Measurements from ENCODE around the gene PCDHA11.
"Not testable (repeated sequence)": the region's sequence is repeated elsewhere in the genome, so short reads cannot be mapped to it uniquely, and the experiment has no call there.

PCDHA11 gene

DNA sequence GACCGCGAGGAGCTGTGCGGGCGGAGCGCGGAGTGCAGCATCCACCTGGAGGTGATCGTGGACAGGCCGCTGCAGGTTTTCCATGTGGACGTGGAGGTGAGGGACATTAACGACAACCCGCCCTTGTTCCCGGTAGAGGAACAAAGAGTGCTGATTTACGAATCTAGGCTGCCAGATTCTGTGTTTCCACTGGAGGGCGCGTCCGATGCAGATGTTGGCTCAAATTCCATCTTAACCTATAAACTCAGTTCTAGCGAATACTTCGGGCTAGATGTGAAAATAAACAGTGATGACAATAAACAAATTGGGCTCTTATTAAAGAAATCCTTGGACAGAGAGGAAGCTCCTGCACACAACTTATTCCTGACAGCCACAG lies 40.4 kb upstream of the PCDHA11 start:
- FAIRE-seq = no peak
- no peak for DNase-seq (ENCODE audit: insufficient read length, low spot score)
- TF ChIP-seq, protein P1, sequence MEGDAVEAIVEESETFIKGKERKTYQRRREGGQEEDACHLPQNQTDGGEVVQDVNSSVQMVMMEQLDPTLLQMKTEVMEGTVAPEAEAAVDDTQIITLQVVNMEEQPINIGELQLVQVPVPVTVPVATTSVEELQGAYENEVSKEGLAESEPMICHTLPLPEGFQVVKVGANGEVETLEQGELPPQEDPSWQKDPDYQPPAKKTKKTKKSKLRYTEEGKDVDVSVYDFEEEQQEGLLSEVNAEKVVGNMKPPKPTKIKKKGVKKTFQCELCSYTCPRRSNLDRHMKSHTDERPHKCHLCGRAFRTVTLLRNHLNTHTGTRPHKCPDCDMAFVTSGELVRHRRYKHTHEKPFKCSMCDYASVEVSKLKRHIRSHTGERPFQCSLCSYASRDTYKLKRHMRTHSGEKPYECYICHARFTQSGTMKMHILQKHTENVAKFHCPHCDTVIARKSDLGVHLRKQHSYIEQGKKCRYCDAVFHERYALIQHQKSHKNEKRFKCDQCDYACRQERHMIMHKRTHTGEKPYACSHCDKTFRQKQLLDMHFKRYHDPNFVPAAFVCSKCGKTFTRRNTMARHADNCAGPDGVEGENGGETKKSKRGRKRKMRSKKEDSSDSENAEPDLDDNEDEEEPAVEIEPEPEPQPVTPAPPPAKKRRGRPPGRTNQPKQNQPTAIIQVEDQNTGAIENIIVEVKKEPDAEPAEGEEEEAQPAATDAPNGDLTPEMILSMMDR (IDR thresholded peaks at IDR 0.05; ENCODE audit: insufficient read depth, missing control alignments) = peak; percentile 45

DNA sequence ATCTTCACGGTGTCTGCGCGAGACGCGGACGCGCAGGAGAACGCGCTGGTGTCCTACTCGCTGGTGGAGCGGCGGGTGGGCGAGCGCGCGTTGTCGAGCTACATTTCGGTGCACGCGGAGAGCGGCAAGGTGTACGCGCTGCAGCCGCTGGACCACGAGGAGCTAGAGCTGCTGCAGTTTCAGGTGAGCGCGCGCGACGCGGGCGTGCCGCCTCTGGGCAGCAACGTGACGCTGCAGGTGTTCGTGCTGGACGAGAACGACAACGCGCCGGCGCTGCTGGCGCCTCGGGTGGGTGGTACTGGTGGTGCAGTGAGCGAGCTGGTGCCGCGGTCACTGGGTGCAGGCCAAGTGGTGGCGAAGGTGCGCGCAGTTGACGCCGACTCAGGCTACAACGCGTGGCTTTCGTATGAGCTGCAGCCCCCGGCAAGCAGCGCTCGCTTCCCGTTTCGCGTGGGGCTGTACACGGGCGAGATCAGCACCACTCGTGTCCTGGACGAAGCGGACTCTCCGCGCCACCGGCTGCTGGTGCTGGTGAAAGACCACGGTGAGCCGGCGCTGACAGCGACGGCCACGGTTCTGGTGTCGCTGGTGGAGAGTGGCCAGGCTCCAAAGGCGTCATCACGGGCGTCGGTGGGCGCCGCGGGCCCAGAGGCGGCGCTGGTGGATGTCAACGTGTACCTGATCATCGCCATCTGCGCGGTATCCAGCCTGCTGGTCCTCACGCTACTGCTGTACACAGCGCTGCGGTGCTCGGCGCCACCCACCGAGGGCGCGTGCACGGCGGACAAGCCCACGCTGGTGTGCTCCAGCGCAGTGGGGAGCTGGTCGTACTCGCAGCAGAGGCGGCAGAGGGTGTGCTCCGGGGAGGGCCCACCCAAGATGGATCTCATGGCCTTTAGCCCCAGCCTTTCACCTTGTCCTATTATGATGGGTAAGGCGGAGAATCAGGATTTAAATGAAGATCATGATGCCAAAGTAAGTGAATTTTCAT lies 39.0 kb upstream of the PCDHA11 start:
- not testable (repeated sequence) for DNase-seq (ENCODE audit: insufficient read length, low spot score); FAIRE-seq

DNA sequence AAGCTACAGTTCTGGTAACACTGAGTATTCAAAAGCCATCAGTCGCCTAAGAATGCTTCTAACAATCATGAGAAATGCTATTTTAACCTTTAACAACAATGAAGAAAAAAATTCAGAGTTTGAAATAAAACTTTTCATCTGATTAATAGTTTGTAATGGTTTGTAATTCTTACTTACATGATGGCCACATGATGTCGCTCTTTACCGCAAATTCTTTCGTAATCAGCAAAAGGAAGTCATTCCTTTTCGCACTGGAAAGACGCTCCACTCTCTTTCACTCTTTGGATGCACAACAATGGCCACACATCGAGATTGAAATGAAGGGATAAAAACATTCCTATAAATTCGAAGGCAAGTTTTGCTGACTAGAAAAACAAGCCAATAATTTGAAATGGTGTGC lies 34.8 kb upstream of the PCDHA11 start, which contains the start of gene PCDHA7:
PCDHA7 (plus strand) TSS at position 277 of the 400 bp plus-strand sequence; CDS start at position 392, 115 bp downstream.
- TF ChIP-seq, protein P1 (IDR thresholded peaks at IDR 0.05; ENCODE audit: insufficient read depth, missing control alignments) = no peak
- FAIRE-seq = no peak
- DNase-seq (ENCODE audit: insufficient read length, low spot score) = no peak

DNA sequence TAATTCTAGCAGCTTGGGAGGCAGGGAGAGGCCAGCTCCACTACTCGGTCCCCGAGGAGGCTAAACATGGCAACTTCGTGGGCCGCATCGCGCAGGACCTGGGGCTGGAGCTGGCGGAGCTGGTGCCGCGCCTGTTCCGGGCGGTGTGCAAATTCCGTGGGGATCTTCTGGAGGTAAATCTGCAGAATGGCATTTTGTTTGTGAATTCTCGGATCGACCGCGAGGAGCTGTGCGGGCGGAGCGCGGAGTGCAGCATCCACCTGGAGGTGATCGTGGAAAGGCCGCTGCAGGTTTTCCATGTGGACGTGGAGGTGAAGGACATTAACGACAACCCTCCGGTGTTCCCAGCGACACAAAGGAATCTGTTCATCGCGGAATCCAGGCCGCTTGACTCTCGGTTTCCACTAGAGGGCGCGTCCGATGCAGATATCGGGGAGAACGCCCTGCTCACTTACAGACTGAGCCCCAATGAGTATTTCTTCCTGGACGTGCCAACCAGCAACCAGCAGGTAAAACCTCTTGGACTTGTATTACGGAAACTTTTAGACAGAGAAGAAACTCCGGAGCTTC lies 34.2 kb upstream of the PCDHA11 start:
- FAIRE-seq = not testable (repeated sequence)

DNA sequence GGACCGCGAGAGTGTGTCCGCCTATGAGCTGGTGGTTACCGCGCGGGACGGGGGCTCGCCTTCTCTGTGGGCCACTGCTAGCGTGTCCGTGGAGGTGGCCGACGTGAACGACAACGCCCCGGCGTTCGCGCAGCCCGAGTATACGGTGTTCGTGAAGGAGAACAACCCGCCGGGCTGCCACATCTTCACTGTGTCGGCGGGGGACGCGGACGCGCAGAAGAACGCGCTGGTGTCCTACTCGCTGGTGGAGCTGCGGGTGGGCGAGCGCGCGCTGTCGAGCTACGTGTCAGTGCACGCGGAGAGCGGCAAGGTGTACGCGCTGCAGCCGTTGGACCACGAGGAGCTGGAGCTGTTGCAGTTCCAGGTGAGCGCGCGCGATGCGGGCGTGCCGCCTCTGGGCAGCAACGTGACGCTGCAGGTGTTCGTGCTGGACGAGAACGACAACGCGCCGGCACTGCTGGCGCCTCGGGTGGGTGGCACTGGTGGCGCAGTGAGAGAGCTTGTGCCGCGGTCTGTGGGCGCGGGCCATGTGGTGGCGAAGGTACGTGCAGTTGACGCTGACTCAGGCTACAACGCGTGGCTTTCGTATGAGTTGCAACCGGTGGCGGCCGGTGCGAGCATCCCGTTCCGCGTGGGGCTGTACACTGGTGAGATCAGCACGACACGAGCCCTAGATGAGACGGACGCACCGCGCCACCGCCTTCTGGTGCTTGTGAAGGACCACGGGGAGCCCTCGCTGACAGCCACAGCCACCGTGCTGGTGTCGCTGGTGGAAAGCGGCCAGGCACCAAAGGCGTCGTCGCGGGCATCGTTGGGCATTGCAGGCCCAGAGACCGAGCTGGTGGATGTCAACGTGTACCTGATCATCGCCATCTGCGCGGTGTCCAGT lies 32.9 kb upstream of the PCDHA11 start:
- no peak for DNase-seq (ENCODE audit: insufficient read length, low spot score)
- TF ChIP-seq, protein P1 (IDR thresholded peaks at IDR 0.05; ENCODE audit: insufficient read depth, missing control alignments) = no peak
- no peak for FAIRE-seq

More for the DNA sequence above, 34.2 kb upstream of the PCDHA11 start:
- not testable (repeated sequence) for DNase-seq (ENCODE audit: insufficient read length, low spot score)

DNA sequence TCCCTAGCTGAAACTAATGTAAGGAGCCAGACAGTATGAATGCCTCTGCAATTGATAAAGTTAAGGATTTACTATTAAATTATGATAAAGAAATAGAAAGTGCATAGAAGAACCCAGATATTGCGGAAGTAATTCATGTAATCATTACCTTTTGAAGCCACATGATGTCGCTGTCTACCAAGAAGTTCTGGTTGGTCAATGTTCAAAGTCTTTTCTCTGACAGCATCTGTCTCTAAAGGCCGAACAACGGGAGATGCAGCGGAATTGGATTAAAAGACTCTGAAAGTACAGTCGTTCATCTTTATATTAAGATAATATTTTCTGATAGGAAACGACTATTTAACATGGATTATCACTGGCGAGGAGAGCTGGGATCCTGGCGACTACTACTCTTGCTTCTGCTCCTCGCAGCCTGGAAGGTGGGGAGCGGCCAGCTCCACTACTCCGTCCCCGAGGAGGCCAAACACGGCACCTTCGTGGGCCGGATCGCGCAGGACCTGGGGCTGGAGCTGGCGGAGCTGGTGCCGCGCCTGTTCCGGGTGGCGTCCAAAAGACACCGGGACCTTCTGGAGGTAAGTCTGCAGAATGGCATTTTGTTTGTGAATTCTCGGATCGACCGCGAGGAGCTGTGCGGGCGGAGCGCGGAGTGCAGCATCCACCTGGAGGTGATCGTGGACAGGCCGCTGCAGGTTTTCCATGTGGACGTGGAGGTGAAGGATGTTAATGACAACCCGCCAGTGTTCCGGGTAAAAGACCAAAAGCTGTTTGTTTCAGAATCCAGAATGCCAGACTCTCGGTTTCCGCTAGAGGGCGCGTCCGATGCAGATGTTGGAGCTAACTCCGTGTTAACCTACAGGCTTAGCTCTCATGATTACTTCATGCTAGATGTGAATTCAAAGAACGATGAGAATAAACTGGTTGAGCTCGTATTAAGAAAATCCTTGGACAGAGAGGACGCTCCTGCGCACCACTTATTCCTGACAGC lies 27.5 kb upstream of the PCDHA11 start, which contains the start of gene PCDHA8:
PCDHA8 (plus strand) TSS at position 210 of the 985 bp plus-strand sequence; CDS start at position 345, 135 bp downstream.
- FAIRE-seq (no peak), DNase-seq (ENCODE audit: insufficient read length, low spot score) (no peak)
- TF ChIP-seq, protein P1 (IDR thresholded peaks at IDR 0.05; ENCODE audit: insufficient read depth, missing control alignments) = peak; percentile 47
